IMR-90 (cell line): ENCODE data around the gene SEPTIN10.

Experiments
- CEBPB ChIP-seq: IDR thresholded peaks from 2 replicates; pipeline ENCODE4 v1.6.1; 2012; ENCODE audit warnings: low read depth, low read length, improper control_type of control experiment
- POLR2A ChIP-seq: IDR thresholded peaks from 2 replicates; pipeline ENCODE4 v1.6.1; 2012; ENCODE audit warnings: mild to moderate bottlenecking, low read depth, low read length
- RCOR1 ChIP-seq: IDR thresholded peaks from 2 replicates; pipeline ENCODE4 v1.6.1; 2012; ENCODE audit warnings: mild to moderate bottlenecking, low read length, improper control_type of control experiment; ENCODE audit not compliant: insufficient replicate concordance
- RFX5 ChIP-seq: IDR thresholded peaks from 2 replicates; pipeline ENCODE4 v1.8.0; 2012; ENCODE audit warnings: low read depth, mild to moderate bottlenecking, low read length, moderate library complexity
- TF ChIP-seq, protein P1 (sequence below): conservative IDR thresholded peaks from 2 replicates; pipeline ENCODE4 v1.5.1; 2012; ENCODE audit warnings: mild to moderate bottlenecking, low read depth, low read length, improper control_type of control experiment

DNA sequence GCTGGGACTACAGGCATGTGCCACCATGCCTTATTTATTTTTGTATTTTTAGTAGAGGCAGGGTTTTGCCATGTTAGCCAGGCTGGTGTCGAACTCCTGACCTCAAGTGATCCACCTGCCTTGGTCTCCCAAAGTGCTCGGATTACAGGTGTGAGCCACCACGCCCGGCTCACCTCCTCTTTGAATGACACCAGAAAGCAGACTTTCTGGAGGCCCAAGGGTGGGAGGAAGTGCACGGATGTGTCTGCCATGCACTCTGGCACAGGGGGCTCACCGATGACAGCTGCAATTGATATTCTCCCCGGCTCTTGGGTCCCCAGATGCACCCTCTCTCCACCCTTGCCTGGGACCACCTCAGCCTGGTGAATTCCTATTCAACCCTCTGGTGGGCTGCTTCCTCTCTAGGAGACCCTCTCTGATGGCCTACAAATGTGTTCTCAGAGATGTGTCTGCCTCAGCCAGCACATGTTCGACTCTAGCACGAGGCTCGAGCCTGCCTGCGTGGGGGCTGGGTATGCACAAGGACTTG is 87.3 kb downstream of the SEPTIN10 start:
- TF ChIP-seq RCOR1 (no peak), RFX5 (no peak), POLR2A (no peak), CEBPB (no peak)
- TF ChIP-seq, protein P1, sequence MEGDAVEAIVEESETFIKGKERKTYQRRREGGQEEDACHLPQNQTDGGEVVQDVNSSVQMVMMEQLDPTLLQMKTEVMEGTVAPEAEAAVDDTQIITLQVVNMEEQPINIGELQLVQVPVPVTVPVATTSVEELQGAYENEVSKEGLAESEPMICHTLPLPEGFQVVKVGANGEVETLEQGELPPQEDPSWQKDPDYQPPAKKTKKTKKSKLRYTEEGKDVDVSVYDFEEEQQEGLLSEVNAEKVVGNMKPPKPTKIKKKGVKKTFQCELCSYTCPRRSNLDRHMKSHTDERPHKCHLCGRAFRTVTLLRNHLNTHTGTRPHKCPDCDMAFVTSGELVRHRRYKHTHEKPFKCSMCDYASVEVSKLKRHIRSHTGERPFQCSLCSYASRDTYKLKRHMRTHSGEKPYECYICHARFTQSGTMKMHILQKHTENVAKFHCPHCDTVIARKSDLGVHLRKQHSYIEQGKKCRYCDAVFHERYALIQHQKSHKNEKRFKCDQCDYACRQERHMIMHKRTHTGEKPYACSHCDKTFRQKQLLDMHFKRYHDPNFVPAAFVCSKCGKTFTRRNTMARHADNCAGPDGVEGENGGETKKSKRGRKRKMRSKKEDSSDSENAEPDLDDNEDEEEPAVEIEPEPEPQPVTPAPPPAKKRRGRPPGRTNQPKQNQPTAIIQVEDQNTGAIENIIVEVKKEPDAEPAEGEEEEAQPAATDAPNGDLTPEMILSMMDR = no peak
